H1 (cell line): ENCODE data around the gene CHCHD3. TPM values are rescaled to one million over a fixed set of nuclear protein-coding genes. Genes with fewer than 3 reads are reported as not detected.
A peak's percentile ranks its signal among the peaks of the same experiment; 100 is the strongest.

Experiments used
- CTCF ChIA-PET: fragments of 300-600 bp; sonication (Branson Sonifier 250); formaldehyde crosslinking; loops from one replicate; lab custom pipeline; 2021; ENCODE audit not compliant: partially characterized antibody; lab: Charles Lee
- POLR2A ChIA-PET: fragments of 300-600 bp; sonication (Branson Sonifier 250); formaldehyde crosslinking; loops from one replicate; lab custom pipeline; 2021; ENCODE audit warnings: inconsistent platforms; ENCODE audit not compliant: partially characterized antibody; lab: Charles Lee
- DNase-seq, 2 experiments: peaks; one replicate each; pipeline versions ENCODE4 v3.0.0 to v3.0.0-alpha.2; 2010 to 2022; ENCODE audit warnings: low spot score in 2 of 2, low read depth in 1 of 2, mixed read lengths in 1 of 2
- FAIRE-seq: peaks from 2 replicates; lab custom pipeline; 2011; peaks lifted over from hg19 to GRCh38; lab: Jason Lieb, UNC
- H2AFZ ChIP-seq: 2 replicates; pipeline ENCODE4 v1.8.1; 2012; ENCODE audit warnings: low read length, inconsistent platforms
- H2AK5ac ChIP-seq: 2 replicates; pipeline ENCODE4 v1.6.1; 2013; ENCODE audit warnings: low read depth, low read length
- H2BK120ac ChIP-seq: replicated peaks from 2 replicates; pipeline ENCODE3; 2013; ENCODE audit warnings: low read depth, low read length, inconsistent platforms
- H2BK12ac ChIP-seq: 2 replicates; pipeline ENCODE4 v1.6.1; 2013; ENCODE audit warnings: low read depth, low read length
- H2BK15ac ChIP-seq: 2 replicates; pipeline ENCODE4 v1.6.1; 2013; ENCODE audit warnings: low read length
- H2BK20ac ChIP-seq: 2 replicates; pipeline ENCODE4 v1.6.1; 2013; ENCODE audit warnings: low read length
- H2BK5ac ChIP-seq: 2 replicates; pipeline ENCODE4 v1.6.1; 2013; ENCODE audit warnings: low read depth, low read length
- H3K14ac ChIP-seq: 2 replicates; pipeline ENCODE4 v1.6.1; 2013; ENCODE audit warnings: inconsistent platforms; ENCODE audit not compliant: insufficient read length
- H3K18ac ChIP-seq: 2 replicates; pipeline ENCODE4 v1.6.1; 2013; ENCODE audit warnings: low read length; ENCODE audit errors: extremely low read depth
- H3K23ac ChIP-seq: 2 replicates; pipeline ENCODE4 v1.6.1; 2013; ENCODE audit warnings: inconsistent platforms; ENCODE audit not compliant: insufficient read length
- H3K23me2 ChIP-seq: 2 replicates; pipeline ENCODE4 v1.6.1; 2013; ENCODE audit warnings: low read depth, low read length
- H3K27ac ChIP-seq: 2 replicates; pipeline ENCODE4 v1.6.1; 2011; ENCODE audit warnings: low read depth, low read length, inconsistent platforms
- H3K27me3 ChIP-seq, 4 experiments: replicated peaks in 1 of 4; 1 replicate in 1 of 4; 2 replicates in 3 of 4; pipeline versions ENCODE4 v1.6.1 to v1.8.1; 2011 to 2013; ENCODE audit warnings: low read length in 3 of 4, mild to moderate bottlenecking in 3 of 4, inconsistent platforms in 2 of 4, mixed read lengths in 2 of 4, moderate library complexity in 1 of 4; ENCODE audit not compliant: control insufficient read depth in 3 of 4, insufficient read depth in 3 of 4; ENCODE audit errors: extremely low read depth in 1 of 4
- H3K36me3 ChIP-seq, 4 experiments: 2 replicates each; pipeline versions ENCODE4 v1.6.1 to v1.8.1; 2011 to 2013; ENCODE audit warnings: mild to moderate bottlenecking in 4 of 4, low read length in 3 of 4, moderate library complexity in 2 of 4, control low read depth in 1 of 4, inconsistent platforms in 1 of 4; ENCODE audit not compliant: insufficient read depth in 4 of 4, control insufficient read depth in 2 of 4
- H3K4ac ChIP-seq: replicated peaks from 2 replicates; pipeline ENCODE3; 2013; ENCODE audit warnings: low read length, low read depth, mixed read lengths, inconsistent platforms; ENCODE audit not compliant: insufficient read length
- H3K4me1 ChIP-seq, 4 experiments: replicated peaks in 1 of 4; 1 replicate in 1 of 4; 2 replicates in 3 of 4; pipeline versions ENCODE4 v1.6.1 to v1.8.1; 2011 to 2013; ENCODE audit warnings: low read length in 3 of 4, inconsistent platforms in 2 of 4, mixed read lengths in 1 of 4; ENCODE audit not compliant: insufficient read depth in 4 of 4, control insufficient read depth in 3 of 4
- H3K4me2 ChIP-seq, 2 experiments: 2 replicates each; pipeline versions ENCODE4 v1.6.1 to v1.8.1; 2011 to 2013; ENCODE audit warnings: low read depth in 2 of 2, low read length in 2 of 2, control low read depth in 1 of 2, inconsistent platforms in 1 of 2, mild to moderate bottlenecking in 1 of 2; ENCODE audit not compliant: insufficient read depth in 1 of 2
- H3K4me3 ChIP-seq, 4 experiments: fragments of 200-600, 300-600 bp in 1 of 4; sonication (generic), shearing (Covaris generic), sonication (Bioruptor Twin) in 1 of 4; 2 replicates each; pipeline versions ENCODE4 v1.5.1 to v1.8.1; 2011 to 2016; ENCODE audit warnings: low read length in 4 of 4, low read depth in 3 of 4, control low read depth in 2 of 4, inconsistent platforms in 2 of 4, mild to moderate bottlenecking in 2 of 4, mixed read lengths in 1 of 4, moderate library complexity in 1 of 4; ENCODE audit not compliant: insufficient read depth in 2 of 4; ENCODE audit errors: extremely low read depth in 1 of 4
- H3K56ac ChIP-seq: replicated peaks from 2 replicates; pipeline ENCODE3; 2013; ENCODE audit warnings: low read depth, mild to moderate bottlenecking, mixed read lengths, low read length, inconsistent platforms; ENCODE audit not compliant: insufficient read length
- H3K79me1 ChIP-seq: 2 replicates; pipeline ENCODE4 v1.6.1; 2013; ENCODE audit warnings: low read depth, low read length, control low read depth
- H3K79me2 ChIP-seq, 2 experiments: 2 replicates each; pipeline versions ENCODE4 v1.6.1 to v1.8.1; 2012 to 2013; ENCODE audit warnings: low read length in 2 of 2, mild to moderate bottlenecking in 2 of 2, inconsistent platforms in 1 of 2; ENCODE audit not compliant: insufficient read depth in 2 of 2, control insufficient read depth in 1 of 2
- H3K9ac ChIP-seq, 4 experiments: replicated peaks in 1 of 4; 1 replicate in 1 of 4; 2 replicates in 3 of 4; pipeline versions ENCODE4 v1.6.1 to v1.8.1; 2011 to 2013; ENCODE audit warnings: low read depth in 3 of 4, low read length in 3 of 4, control low read depth in 2 of 4, mild to moderate bottlenecking in 2 of 4, moderate library complexity in 2 of 4, inconsistent platforms in 1 of 4; ENCODE audit errors: extremely low read depth in 1 of 4
- H3K9me3 ChIP-seq, 2 experiments: 2 replicates each; pipeline versions ENCODE4 v1.6.1 to v1.8.1; 2012 to 2013; ENCODE audit warnings: mild to moderate bottlenecking in 2 of 2, moderate library complexity in 2 of 2, control low read depth in 1 of 2, inconsistent platforms in 1 of 2, low read depth in 1 of 2, low read length in 1 of 2, mixed read lengths in 1 of 2; ENCODE audit not compliant: insufficient read depth in 2 of 2
- H4K20me1 ChIP-seq, 2 experiments: replicated peaks in 1 of 2; 2 replicates each; pipeline versions ENCODE3 to v1.8.1; 2011 to 2013; ENCODE audit warnings: inconsistent platforms in 2 of 2, low read length in 2 of 2, mild to moderate bottlenecking in 1 of 2; ENCODE audit not compliant: insufficient read depth in 2 of 2, control insufficient read depth in 1 of 2
- H4K5ac ChIP-seq: 2 replicates; pipeline ENCODE4 v1.6.1; 2013; ENCODE audit warnings: low read length, low read depth, mixed read lengths, inconsistent platforms; ENCODE audit not compliant: insufficient read length
- H4K8ac ChIP-seq: 2 replicates; pipeline ENCODE4 v1.8.0; 2013; ENCODE audit warnings: mild to moderate bottlenecking, moderate library complexity, low read length, inconsistent platforms; ENCODE audit not compliant: insufficient read depth; ENCODE audit errors: extremely low read depth
- H4K91ac ChIP-seq: replicated peaks from 2 replicates; pipeline ENCODE3; 2013; ENCODE audit warnings: low read length, mixed read lengths, inconsistent platforms; ENCODE audit not compliant: insufficient read length
- ATF2 ChIP-seq: IDR thresholded peaks from 2 replicates; pipeline ENCODE4 v1.6.1; 2012; ENCODE audit warnings: low read length, inconsistent platforms
- CTCF ChIP-seq, 3 experiments: IDR thresholded peaks; 1 replicate in 2 of 3; 2 replicates in 1 of 3; pipeline versions ENCODE4 v1.5.1 to v1.6.1; 2011; ENCODE audit warnings: low read length in 3 of 3, mild to moderate bottlenecking in 3 of 3, inconsistent platforms in 2 of 3, low read depth in 1 of 3, moderate library complexity in 1 of 3; ENCODE audit not compliant: insufficient read depth in 1 of 3; ENCODE audit errors: control extremely low read depth in 1 of 3
- MAX ChIP-seq: IDR thresholded peaks from 2 replicates; pipeline ENCODE4 v1.6.1; 2012; ENCODE audit warnings: inconsistent platforms
- POU5F1 ChIP-seq: IDR thresholded peaks from 2 replicates; pipeline ENCODE4 v1.6.1; 2011; ENCODE audit warnings: low read depth, mild to moderate bottlenecking, low read length, moderate library complexity
- RAD21 ChIP-seq, 2 experiments: IDR thresholded peaks in 1 of 2; conservative IDR thresholded peaks in 1 of 2; 2 replicates each; pipeline ENCODE4 v1.6.1; 2011; ENCODE audit warnings: low read depth in 2 of 2, low read length in 2 of 2, improper control_type of control experiment in 1 of 2, inconsistent platforms in 1 of 2, mild to moderate bottlenecking in 1 of 2, moderate library complexity in 1 of 2
- YY1 ChIP-seq: IDR thresholded peaks from 2 replicates; pipeline ENCODE4 v1.6.1; 2011; ENCODE audit warnings: low read depth, mild to moderate bottlenecking, low read length
- WGBS, 2 experiments: shearing (Covaris generic) in 1 of 2; methylation state at CpG; one replicate each; pipeline versions ENCODE4 v1.1.6 to v1.1.7; 2013 to 2015; ENCODE audit warnings: low lambda C conversion rate in 2 of 2, mixed read lengths in 2 of 2, inconsistent platforms in 1 of 2, low coverage in 1 of 2, missing lambda C conversion rate in 1 of 2; ENCODE audit not compliant: insufficient replicate concordance in 2 of 2, insufficient coverage in 1 of 2, insufficient read length in 1 of 2; ENCODE audit errors: extremely low coverage in 1 of 2, missing lambda C conversion rate in 1 of 2; 5-methylcytosine and 5-hydroxymethylcytosine counted together
- polyA plus RNA-seq, 7 experiments: library from polyadenylated mRNA; depleted of rRNA in 3 of 7; stranded (reverse) in 5 of 7; unstranded in 2 of 7; fragments of >200 nt in 5 of 7; fragments of 200-250 nt in 2 of 7; gene quantifications; 1 replicate in 5 of 7; 2 replicates in 1 of 7; 4 replicates in 1 of 7; pipeline versions ENCODE4 v1.2.1 to v1.2.3, GENCODE V29; 2011 to 2013; ENCODE audit warnings: missing spikeins in 2 of 7, mixed read lengths in 2 of 7
- total RNA-seq: library from RNA; stranded (reverse); fragmentation: NEBNext Ultra II Directional; extraction: Animal tissue kit (Norgen Biotek cat#: 25700); gene quantifications from 2 replicates; pipeline ENCODE4 v1.2.1, GENCODE V29; 2021

Gene CHCHD3
- total and polyA plus RNA-seq, 2 of the 8 experiments (the other 6 are each of a cell fraction or from before 2014, with no cell fraction given), result 42.9 to 137 TPM

- Histone ChIP-seq H3K18ac (no peak overlapping the region), H3K27me3 (no peaks in the 10 kb centered on the region), H3K23ac (no peak overlapping the region), H3K23me2 (no peaks in the 10 kb centered on the region), H3K9ac (no peak overlapping the region), H3K79me2 (peaks cover 0 to 3% of the 10 kb centered on the region in 2 experiments; a peak in 1 of 4 replicates), H2BK20ac (no peak overlapping the region), H2AK5ac (no peak overlapping the region), H3K4ac (no peak overlapping the region), H4K8ac (no peak overlapping the region), H4K91ac (no peak overlapping the region), H3K4me2 (no peak overlapping the region), H3K79me1 (peaks cover 2% of the 10 kb centered on the region; the same call in 1 of the 2 replicates), H3K4me3 (no peak overlapping the region), H3K9me3 (no peaks in the 10 kb centered on the region), H2AFZ (no peak overlapping the region), H2BK120ac (no peak overlapping the region), H3K14ac (no peak overlapping the region), H2BK15ac (no peak overlapping the region), H3K36me3 (no peaks in the 10 kb centered on the region; a peak in 2 of 8 replicates), H3K56ac (no peak overlapping the region), H4K5ac (no peak overlapping the region), H3K4me1 (no peaks in the 10 kb centered on the region), H2BK5ac (no peak overlapping the region), H3K27ac (no peak overlapping the region), H2BK12ac (no peak overlapping the region), H4K20me1 (no peaks in the 10 kb centered on the region)
- FAIRE-seq (no peak), DNase-seq (no peak)
- ChIA-PET POLR2A (no interaction called here), CTCF (no interaction called here)
- WGBS, 2 experiments, result 87% methylated on average over 4 of the region's 4 CpGs; no CpG with 5 or more reads in 1 of the 2 experiments
- TF ChIP-seq ATF2 (no peak), YY1 (no peak), MAX (no peak), CTCF (IDR thresholded peaks at IDR 0.05; ENCODE audit: control extremely low read depth in 1 of 3, insufficient read depth in 1 of 3, low read depth in 1 of 3, low read length in 3 of 3) (peak in 2 of 3 experiments; percentile 43 to 45; a peak in 3 of 4 replicates), RAD21 (IDR thresholded peaks at IDR 0.05 in 1 of 2, conservative IDR thresholded peaks at IDR 0.05 in 1 of 2; ENCODE audit: low read depth in 2 of 2, low read length in 2 of 2) (peak; percentile 56 to 58), POU5F1 (no peak)
These were observed 182.1 kb downstream of the CHCHD3 start for GRCh38 chr7:132899833-132900232.
